A204.1 (cell line): ENCODE results near the gene AMHR2.

Experiments used
- FAIRE-seq: peaks from 2 replicates; lab custom pipeline; 2012; peaks lifted over from hg19 to GRCh38; lab: Jason Lieb, UNC

Gene AMHR2

DNA sequence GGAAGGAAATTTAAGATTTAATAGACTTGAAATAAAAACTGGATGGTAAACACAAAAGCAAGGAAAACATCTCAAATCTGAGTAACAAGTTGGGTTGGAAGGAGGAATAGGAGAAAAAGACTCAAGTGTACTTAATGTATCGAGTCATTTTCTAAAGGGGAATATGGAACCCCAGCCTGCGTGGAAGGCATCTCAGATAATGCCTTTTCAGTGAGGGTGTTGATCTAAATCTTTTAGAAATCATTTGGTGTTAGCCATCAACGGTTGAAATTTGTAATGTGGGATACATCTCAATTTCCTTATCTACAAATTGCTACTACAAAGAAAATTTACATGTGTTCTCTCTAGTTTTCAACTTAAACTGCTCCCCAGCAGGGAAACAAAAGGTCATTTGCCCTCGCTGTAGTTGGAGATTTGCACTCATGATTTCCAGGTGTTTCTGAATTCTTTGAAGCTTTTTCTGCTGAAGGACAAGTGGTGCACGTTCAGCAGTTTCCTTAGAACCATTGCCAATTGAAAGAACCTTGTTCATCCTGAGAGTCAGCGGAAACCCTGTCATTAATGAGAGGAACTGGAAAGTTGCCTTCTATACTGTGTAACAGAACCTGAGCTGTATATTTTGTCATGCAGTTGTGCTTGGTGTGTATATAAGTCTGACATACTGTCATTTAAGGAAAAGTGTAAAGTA is 30.4 kb downstream of the AMHR2 start:
- FAIRE-seq, result no peak

DNA sequence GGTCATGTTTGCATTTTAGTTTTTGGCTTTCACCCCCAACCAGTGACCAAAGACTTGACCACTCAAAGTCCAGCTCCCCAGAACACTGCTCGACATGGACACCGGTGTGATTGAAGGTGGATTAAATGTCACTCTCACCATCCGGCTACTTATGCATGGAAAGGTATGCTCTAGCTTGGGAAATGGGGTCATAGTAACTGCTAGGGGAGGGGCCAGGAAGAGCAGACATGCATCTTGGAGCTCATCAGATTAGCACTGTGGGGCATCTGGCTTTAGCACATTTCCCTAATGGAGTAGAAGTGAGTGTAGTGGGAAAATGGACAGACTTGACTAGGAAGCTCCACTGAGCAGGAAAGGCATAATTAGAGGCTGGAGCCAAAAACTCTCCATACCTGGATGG is 31.1 kb downstream of the AMHR2 start:
- no peak for FAIRE-seq

DNA sequence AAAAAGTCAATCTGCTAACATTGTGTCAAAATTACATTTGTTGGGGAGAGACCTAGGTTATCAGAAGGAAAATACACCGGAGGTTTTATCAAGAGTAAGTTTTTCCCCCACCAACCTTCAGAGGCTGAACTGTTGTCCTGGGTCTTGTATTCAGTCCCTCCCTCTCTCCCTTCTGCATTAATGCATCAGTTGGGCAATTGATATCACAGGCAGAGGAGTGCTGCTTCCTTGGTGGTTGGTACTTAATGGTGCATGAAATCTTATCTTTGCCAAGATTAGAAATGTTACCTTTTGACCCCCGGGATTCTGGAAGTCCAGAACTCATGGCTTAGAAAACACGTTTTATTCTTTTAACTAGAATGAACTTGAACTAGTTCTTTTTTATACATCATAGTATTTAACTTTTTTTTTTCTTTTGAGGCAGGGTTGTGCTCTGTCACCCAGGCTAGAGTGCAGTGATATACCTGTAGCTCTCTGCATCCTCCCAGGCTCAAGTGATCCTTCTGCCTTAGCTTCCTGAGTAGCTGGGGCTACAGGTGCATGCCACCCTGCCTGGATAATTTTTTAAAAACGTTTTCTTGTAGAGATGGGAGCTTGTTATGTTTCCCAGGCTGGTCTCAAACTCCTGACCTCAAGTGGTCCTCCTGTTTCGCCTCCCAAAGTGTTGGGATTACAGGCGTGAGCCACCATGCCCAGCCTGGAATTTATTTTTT is 33.2 kb downstream of the AMHR2 start:
- no peak for FAIRE-seq

GRCh38 chr12:53459097-53459496 is 35.4 kb downstream of the AMHR2 start:
- FAIRE-seq, result no peak

GRCh38 chr12:53461059-53461458 is 37.4 kb downstream of the AMHR2 start:
- no peak for FAIRE-seq

- no peak for FAIRE-seq
Observed at GRCh38 chr12:53461591-53461990, 37.9 kb downstream of the AMHR2 start.

DNA sequence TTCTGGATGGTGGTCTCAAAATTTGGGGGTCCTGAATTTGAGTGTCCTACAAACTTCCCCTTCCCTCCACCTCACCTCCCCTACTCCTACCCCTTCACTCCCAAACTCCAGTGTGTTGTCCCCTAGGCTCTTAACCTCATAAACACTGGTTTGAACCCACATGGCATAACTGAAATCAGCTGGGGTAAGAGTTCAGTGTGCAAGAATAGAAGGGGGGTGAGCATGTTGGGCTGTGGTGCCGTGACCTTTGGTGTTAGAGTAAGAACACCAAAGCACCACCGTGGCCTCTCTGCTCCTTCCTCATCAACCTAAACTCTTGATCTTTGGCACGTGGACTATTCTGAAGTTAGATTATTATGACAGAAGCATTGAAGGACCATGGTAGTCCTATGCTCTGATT is 39.3 kb downstream of the AMHR2 start:
- FAIRE-seq, result no peak

DNA sequence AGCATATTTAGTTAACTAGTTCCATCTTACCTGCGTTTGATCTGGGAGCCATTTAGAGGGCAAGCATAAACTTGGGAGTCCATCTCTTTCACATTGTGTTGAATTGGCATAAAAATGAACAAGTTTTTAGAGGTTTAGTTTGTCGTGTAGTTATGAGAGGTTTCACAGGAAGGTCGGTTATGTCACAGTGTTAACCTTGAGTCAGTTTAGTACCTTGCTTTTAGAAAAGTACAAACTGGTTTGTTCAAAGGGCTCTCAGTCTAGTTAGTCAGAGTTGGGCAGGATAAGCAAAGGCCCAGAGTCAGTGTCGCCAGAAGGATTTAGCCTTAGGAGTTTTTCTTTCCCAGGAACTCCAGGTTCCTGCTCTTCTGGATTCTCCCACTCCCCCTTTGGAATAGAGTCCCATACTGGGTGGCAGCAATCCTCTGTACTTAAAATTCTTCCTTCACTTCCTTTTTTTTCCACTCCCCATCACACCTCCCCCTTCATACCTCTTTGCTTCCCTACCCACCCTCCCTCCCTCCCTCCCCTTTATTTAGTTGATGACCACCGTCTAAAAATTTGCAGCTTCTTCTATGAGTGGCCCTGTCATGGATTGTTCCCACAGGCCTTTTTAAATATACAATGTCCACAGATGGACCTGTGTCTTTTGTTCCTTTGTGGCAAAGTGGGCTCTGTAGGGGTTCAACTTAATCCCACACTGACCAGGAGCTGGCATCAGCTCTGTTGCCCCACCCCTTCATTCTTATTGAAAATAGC is 40.3 kb downstream of the AMHR2 start:
- FAIRE-seq, result no peak

DNA sequence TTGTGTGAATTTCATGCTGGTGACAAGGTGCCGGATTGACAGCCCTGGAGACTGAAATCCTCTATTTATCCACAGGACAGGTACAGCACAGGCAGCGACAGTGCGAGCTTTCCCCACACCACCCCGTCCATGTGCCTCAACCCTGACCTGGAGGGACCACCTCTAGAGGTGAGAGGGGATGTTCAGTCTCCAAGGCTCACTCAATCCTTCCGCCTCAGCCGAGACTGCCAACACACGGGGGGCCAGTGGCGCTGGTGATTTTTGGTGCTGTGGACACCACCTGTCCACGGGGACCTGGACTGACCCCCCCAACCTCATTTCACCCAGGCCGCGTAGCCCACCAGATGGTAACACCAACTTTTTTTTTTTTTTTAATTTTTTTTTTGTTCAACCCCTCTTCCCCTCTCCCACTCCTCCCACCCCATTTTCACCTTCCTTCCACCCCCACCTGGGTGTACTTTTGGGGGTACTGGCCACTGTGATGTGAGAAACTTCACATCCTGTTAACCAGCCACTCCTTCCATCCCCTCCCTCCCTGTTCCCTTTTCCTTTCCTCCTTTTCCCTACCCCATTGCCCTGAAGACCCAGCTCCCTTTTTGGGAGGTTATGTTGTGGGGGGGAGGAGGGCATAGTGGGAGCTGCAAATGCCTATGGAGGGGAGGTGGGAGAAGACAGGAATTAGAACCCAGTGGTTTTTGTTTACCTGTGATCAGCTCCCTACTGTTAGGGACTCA is 41.2 kb downstream of the AMHR2 start:
- no peak for FAIRE-seq

- no peak for FAIRE-seq
Observed at GRCh38 chr12:53465679-53466078, 42.0 kb downstream of the AMHR2 start.

GRCh38 chr12:53466640-53467039 is 43.0 kb downstream of the AMHR2 start:
- FAIRE-seq, result no peak

DNA sequence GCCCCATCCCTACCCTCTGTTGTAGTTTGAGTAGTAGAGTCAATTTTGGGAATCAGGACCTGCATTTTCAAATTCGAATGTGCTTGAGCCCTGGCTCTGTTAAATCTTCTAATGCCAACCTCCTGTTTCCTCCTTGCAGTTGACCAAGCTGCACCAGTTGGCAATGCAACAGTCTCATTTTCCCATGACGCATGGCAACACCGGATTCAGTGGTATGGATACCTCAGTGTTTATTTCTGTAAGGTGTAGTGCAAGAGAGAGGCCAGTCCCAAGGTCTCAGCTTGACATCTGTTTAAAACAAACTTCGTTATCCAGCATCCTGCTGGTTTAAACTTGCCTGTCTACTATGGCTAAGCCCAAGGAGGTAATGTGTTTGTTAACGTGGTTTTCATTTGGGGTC is 43.4 kb downstream of the AMHR2 start:
- no peak for FAIRE-seq

DNA sequence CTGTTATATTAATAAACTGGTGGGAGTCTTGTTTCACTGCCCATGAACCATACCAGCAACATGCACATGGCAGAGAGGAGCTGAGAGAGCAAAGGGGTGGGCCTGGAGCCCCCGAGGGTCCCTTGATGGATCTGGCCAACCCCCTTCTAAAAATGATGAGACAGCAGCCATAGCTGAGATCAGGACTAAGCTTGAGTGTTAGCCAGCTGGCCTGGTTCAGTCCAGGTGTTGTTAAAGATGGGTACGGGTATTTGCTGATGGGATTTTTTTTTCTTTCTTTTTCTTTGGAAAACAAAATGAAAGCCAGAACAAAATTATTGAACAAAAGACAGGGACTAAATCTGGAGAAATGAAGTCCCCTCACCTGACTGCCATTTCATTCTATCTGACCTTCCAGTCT is 44.2 kb downstream of the AMHR2 start:
- no peak for FAIRE-seq

GRCh38 chr12:53468282-53468681 is 44.6 kb downstream of the AMHR2 start:
- no peak for FAIRE-seq

DNA sequence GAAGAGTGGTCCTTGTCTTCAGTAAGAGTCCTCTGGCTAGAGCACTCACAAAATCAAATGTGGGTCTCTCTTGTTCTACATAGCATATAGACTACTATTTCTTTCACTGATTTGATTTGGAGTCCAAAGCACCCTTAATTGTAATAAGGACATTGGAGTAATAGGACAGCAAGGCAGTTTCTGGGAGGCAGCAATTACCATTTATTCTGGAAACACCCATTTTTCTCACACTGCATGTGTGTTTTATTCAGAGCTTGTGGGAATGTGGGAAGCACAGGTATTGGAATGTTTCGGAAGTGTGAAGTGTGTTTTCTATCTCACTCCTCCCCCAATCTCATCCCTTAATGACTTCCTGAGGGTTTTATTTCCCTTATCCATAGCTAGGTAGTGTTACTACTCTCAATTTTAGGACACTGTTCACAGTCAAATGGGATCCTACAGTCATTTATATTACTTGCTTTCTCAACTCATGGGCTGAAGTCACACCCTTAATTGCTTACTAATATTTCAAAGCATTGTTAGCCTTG is 48.5 kb downstream of the AMHR2 start:
- no peak for FAIRE-seq

DNA sequence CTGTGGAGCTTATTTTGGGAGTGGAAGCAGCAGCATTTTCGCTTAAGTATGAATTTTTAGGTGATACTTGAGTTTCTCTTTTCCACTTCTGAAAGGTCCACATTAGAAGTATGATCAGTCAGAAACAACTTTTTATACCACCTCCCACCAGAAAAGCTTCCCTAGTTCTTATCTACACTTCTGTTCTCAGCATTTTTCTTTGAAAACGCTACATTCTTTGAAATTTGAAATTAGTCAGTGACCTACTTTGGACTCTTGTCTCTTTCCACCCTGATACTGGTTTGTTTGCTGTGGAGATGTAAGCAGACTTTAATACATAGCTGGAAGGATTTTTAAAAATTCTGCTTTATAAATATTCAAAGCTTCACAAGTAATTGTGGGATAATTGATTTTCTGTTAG is 50.4 kb downstream of the AMHR2 start:
- no peak for FAIRE-seq

DNA sequence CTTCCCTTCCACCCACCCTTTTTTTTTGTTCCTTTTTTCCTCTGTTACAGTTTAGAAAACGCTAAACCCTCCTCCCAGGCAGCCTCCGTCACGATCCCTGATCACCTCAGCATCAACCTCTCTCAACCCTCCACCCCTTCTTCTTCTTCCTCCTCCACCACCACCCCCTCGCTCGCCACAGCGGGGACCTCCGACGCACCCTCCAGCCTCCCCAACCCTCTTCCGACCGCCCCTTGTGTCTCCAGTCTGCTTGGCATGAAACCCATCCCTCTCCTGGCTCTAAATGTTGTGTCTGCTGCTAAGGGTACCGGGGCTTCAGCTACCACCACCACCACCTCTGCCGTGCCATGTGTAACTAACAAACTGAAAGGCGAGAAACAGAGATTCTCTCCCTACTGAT is 51.2 kb downstream of the AMHR2 start:
- FAIRE-seq, result no peak

GRCh38 chr12:53476769-53477209 is 53.1 kb downstream of the AMHR2 start:
- FAIRE-seq, result no peak

DNA sequence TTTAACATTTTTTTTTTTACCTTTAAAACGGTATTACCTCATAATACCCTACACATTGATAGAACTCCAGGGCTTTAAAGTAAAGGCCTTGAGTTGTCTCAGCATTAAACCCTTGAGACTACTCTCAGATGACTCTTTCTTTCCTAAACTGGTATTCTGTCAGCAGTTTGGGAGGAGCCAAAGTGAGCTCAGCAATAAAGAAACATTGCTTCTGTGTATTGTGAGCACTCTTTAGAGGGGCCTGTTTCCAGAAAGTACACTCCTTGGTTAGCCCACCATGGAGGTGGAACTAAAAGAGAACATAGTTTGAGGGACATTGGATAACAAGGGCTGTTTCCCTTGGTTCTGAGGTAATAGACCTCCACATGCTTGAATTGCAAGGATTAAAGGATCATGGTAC is 55.2 kb downstream of the AMHR2 start:
- no peak for FAIRE-seq

GRCh38 chr12:53479331-53479730 is 55.7 kb downstream of the AMHR2 start:
- no peak for FAIRE-seq

DNA sequence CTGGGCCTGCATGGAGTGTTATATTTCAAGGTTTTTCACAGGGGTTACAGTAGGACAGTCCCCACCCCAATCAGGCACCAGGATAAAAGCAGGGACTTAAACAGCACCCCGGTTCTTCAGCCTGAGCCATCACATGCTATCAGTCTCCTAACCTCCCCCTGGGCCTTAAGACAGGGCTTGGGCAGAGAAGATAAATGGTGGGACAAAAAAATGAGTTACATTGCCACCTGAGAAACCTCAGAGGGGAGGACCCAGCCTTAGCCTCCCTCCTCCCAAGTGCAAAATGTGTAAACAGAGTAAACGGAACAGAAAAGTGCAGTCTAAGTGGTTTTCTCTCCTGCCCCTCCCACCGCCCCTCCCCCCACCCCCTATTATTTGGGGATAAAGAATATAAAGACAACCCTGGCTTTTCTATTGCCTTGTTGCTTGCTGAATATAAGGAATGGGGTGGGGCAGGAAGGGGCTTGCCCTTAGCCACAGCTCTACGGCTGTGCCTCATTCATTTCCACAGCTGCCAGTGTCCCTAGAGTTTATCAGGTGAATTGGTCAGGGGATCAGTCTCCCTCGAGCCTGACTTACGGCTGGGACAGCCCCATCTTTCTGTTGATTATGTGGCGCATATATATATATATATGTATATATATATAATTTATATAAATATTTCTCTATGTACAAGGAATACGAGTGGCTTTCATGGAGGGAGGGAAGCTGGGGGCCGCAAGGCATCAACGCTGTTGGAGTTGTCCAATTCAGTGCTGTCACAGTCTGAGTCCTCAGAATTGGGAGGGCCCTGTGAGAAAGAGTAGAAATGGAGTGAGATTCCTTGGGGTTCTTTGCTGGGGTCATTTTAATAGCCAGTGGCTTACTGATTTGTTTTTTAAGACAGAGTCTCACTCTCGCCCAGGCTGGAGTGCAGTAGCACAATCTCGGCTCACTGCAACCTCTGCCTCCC is 57.1 kb downstream of the AMHR2 start:
- no peak for FAIRE-seq
